UCSD-AML1 (cell line): ENCODE data around the gene BDH2.
A peak's percentile ranks its signal among the peaks of the same experiment; 100 is the strongest.

Experiments
- DNase-seq: peaks from one replicate; lab custom pipeline; 2025; ENCODE audit not compliant: unreplicated experiment; lab: John Stamatoyannopoulos, UW

BDH2 gene

GRCh38 chr4:103085555-103086196, 14.0 kb downstream of the BDH2 start:
- DNase-seq, result no peak

DNA sequence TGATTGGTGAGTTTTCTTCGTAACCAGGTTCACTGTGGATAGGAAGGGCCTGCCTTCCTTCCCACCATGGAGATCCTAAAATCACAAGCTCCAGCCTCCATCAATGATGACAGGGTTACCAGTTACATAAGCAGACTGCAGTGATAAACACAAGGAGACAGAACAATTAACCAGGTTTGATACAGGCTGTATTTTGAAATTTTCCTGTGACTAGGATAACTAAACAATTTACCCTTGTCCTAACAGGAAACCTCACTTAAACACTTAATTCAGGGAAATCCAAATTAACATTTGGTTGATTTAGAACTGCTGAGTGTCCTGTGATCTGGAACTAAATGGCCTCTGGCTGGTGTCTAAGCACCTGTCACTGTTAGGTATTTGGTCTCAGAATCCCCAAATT, 20.0 kb downstream of the BDH2 start:
- no peak for DNase-seq

- DNase-seq, result no peak
Measured at GRCh38 chr4:103076747-103077347, 22.8 kb downstream of the BDH2 start, which contains the start of gene SLC9B2. TSS of gene SLC9B2 (minus strand) at chr4:103076761. CDS start at chr4:103067550, 9,211 bp downstream.

DNA sequence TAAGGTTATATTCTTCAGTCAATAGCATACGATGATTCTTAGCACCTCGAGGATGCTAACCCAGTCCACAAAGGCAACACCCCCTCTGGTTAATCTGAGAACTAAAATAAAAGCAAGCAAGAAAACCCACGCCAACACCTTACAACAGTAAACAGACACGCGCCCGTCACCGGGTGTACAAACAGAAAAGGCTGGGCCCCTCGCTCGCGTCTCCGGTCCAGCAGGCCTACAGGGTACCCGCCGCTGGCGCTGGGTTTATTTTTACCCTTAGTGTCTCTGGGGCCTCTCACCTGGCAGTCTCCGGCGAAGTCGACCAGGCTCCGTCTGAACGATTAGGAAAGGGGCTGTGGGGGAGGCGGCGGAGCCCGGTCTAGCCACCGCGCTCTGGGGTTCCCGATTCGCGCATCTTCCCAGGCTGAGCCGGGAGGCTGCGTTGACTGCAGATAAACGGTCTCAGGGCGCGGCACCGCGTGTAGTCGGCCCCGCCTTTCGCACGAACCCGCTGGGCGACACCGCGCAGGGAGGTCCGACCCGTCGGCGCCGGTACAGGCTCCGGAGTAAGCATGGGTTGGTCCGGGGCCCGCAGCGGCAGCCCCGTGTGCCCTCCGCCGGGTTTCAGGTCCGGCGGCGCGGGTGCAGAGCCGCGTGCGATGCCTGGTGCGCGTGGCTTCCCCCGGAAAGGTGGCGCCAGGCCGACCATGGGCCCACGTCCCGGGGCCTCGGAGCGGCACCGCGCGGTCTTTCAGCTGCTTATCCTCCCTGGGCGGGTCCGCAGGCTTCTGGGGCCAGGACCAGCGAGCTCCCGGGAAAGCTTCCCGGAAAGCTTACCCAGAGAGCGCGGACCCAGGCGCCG, 23.5 kb downstream of the BDH2 start:
- peak; percentile 74 for DNase-seq

- DNase-seq, result no peak
Measured at GRCh38 chr4:103075435-103075893, 24.2 kb downstream of the BDH2 start.

DNA sequence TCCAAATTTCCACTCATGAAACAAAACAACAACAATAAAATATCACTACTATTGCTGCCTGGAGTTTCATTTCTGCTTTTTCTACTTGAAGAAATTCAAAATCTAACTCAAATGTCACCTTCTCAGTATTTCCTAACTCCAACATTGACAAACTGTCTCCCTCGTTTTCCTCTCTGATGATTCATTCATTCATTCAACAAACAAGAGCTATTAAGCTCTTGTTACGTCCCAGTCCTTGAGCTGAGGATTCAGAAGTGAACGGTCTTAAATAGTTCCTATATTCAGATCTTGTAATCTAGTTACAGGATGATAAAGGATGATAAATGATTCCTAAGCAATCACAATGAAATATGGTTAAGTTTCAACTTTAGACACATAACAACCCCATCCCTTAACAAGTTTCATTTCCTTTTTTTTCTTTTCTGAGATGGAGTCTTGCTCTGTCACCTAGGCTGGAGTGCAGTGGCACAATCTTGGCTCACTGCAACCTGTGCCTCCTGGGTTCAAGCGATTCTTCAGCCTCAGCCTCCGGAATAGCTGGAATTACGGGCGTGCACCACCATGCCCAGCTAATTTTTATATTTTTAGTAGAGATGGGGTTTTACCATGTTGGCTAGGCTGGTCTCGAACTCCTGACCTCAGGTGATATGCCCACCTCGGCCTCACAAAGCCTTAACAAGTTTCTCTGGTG, 24.7 kb downstream of the BDH2 start:
- no peak for DNase-seq

DNA sequence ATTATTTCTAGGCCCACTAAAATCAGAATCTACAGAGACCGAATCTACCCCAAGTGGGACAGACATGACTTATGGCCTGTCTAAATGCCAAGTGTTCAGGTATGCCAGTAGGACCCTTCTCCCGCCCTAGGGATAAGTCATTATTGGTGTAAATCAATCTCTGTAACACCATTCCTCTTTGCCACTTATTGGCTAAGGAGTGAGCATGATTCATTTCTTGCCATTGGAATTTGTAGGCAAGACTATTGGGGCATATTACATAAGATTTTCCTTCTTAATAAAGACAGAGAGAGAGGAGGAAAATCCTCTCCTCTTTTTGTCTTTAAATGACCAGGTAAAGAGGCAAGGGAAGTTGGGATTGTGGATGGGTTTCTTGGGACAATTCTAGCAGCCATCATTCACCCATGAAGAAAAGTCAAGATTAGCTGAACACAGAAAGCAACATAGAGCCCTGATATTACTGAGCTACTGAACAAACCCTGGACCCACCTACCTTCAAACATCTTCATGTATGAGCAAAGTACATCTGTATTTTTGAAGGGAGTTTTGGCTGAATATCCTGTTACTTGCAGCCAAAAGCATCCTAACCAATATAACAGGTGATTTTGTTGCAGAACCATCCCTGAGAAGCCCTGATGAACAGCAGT, 25.7 kb downstream of the BDH2 start:
- DNase-seq, result no peak

GRCh38 chr4:103067841-103068547, 31.6 kb downstream of the BDH2 start:
- no peak for DNase-seq

DNA sequence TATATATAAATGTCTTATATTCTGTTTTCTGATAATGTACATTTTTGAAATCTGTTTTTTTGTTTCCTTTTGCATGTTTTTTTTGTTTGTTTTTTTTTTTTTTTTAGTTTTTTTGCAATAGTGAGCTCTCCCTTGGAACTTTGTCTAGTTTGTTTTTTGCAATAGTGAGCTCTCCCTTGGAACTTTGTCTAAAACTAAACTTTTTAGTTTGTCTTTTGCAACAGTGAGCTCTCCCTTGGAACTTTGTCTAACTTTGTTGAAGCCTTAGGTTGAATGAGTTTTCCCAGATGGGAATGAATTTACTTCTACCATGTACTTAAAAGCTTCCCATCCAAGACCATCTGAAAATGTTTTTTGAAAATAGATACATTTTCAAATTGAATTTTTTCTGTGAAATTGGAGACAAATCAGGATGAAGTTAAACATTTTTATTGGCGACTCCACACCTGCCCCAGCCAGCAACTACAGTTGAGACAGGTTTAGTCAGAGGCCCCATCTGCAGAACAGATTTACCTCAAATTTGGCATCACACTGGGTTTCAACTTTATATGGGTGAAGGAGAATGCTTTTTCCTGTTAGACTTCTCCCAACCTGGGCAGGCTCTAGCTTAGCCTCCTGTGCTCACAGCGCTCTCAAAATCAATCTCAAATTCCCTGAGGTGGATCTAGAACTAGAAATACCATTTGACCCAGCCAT, 39.0 kb downstream of the BDH2 start:
- no peak for DNase-seq

GRCh38 chr4:103054030-103054429, 45.6 kb downstream of the BDH2 start:
- DNase-seq, result no peak

DNA sequence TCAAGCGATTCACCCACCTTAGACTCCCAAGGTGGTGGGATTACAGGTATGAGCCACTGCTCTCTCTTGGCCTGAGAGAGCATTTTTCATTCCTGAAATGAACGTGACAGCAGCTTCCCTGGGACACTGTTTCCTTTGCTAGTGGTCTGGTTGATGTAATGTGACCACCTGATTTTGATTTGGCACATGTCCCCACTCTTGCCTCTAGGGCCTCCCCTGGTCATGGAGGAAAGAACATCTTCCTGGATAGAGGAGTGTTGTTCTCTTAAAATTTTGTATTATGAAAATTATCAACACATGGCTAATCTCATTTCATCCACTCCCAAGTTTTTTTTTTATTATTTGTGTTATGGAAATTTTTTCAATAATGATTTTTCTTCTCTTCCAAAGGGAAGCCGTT, 46.9 kb downstream of the BDH2 start:
- DNase-seq, result no peak

GRCh38 chr4:103052145-103052544, 47.5 kb downstream of the BDH2 start:
- DNase-seq, result no peak

- DNase-seq, result no peak
Measured at GRCh38 chr4:103050736-103051436, 48.7 kb downstream of the BDH2 start.

GRCh38 chr4:103046416-103047290, 53.0 kb downstream of the BDH2 start:
- peak; percentile 6 for DNase-seq

- DNase-seq, result no peak
Measured at GRCh38 chr4:103044183-103044582, 55.5 kb downstream of the BDH2 start.

- no peak for DNase-seq
Measured at GRCh38 chr4:103036169-103036568, 63.5 kb downstream of the BDH2 start.

- DNase-seq, result peak; percentile 17
Measured at GRCh38 chr4:103032574-103032973, 67.1 kb downstream of the BDH2 start.

DNA sequence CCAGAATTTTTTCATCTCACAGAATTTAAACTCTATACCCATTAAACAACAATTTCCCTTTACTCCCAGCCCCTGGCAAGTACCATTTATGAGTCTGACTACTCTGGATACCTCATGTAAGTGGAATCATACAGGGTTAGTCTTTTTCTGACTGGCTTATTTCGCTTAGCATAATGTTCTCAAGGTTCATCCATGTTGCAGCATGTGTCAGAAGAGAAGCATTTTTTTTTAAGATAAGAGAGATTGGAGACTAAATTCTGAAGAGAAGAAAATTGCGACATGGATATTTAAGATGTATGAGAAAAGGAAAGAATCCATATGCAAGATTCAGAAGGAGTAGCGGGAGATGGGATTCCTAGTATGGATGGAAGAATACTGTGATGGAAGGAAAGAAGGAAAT, 68.8 kb downstream of the BDH2 start:
- no peak for DNase-seq
